NCI-H2107 treated with DMSO at 0.1 percent for 48 hours (cell line): ENCODE results near the gene CNTFR.

Experiments
- DNase-seq: peaks from one replicate; lab custom pipeline; 2025; ENCODE audit not compliant: unreplicated experiment; lab: John Stamatoyannopoulos, UW

Gene CNTFR

DNA sequence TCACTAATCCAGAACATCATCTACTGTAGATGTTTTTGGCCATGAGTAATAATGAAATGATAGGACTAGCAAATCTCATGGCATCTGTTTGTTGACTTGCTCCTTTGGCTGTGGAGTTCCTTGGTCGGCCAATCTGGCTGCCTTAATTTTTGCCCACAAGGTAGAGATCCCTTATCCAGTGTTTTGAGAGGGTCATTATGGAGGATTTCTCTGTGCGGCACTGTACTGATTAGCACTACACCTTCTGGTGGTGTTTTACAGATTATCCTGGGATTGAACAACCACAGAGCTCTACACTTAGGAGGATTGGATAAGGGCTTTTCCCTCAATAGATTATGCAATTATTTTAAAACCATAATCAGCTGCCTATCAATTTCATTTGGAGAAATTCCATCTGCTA, 63.5 kb downstream of the CNTFR start:
- no peak for DNase-seq

DNA sequence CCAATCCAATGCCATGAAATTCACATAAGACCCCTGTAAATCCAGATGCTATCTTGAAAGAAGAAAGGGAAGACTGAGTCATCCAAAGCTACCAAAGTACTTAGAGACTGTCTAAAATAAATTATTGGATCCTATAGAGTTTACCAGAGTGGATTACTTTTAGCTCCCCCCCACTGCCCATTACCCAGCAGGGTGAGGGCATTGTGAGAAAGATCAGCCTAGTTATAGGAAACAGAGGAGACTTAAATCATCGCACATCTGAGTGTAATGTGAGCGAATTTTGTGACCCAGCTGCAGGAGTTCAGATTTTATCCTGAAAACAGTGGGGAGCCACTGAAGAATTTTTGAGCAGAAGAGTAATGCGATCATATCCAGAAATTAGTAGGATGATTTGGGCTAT, 65.2 kb downstream of the CNTFR start:
- no peak for DNase-seq

DNA sequence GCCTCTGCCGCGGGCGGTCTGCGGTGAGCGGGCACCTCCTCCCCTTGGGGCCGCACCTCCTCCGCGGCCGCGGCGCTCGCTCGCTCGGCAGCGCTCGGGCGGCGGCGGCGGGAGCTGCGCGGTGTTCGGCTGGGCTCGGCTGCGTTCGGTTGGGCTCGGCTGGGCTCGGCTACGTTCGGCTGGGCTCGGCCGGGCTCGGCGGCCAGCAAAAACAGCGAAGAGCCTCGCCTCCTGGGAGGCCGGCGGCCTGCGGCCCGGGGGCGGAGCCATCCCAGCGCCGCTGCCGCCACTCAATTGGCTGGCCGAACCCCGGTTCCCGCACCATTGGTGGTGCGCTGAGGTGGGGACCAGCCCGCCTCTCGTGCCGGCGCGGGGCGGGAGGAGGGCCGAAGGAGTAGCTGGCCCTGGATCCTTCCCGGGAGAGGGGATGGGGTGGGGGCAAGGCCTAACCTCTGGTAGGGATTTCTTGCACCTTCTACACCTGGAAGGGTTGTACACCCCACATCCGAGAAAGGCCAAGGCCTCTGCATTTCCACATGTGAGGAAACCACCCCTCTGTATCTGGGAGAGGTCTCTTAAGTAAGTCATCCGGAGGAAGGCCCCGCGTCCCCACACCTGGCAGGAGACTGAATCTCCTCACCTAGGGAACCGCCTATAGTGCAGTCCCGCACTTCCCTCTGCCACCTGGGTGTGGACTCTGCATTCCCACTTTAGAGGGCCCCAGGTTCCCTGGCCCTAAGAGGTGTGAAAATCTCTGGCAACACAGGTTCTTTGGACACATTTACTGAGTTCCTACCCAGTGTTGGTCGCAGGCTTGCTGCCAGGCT, 66.3 kb downstream of the CNTFR start, which contains the start of gene ENHO:
Gene ENHO (minus strand): TSS at position 20 of the 827 bp plus-strand sequence. CDS start 1,295 bp downstream, outside the sequence.
- DNase-seq = peak; percentile 55

DNA sequence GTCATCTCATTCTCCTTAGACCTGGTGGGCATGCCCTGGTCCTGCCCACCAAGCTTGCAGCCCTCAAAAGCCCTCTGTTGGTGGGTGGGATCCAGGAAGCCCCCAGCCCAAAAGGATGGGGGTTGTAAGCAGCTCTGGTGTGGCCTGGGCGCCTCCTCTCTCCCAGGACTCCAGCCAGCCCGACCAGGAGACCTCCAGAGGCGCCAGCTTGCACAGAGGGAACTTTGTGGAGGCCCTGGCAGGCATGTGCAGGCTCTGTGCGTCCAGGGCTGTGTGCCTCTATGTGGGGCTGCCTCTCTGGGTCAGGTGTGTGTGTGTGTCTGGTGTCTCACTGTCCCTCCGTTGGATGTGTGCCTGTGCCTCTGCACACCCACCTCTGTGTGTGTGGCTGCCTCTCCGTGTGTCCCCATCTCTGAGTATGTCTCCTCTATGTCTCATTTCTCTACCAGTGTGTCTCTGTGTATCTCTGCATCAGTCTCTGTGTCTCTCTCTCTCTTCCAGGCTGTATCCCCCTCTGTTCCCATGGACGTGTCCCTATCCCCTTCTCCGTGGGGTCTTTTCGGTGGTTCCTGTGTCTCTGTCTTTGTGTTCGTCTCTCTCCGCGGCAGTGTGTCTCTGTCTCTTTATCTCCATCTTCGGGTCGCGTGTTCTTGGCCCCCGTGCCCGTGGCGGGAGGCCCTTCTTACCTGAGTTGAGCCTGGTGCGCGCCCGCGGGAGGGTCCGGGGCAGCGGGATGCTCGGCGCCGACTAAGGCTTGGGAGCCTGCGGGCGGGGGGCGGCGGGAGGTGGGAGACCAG, 67.2 kb downstream of the CNTFR start:
- DNase-seq = no peak

DNA sequence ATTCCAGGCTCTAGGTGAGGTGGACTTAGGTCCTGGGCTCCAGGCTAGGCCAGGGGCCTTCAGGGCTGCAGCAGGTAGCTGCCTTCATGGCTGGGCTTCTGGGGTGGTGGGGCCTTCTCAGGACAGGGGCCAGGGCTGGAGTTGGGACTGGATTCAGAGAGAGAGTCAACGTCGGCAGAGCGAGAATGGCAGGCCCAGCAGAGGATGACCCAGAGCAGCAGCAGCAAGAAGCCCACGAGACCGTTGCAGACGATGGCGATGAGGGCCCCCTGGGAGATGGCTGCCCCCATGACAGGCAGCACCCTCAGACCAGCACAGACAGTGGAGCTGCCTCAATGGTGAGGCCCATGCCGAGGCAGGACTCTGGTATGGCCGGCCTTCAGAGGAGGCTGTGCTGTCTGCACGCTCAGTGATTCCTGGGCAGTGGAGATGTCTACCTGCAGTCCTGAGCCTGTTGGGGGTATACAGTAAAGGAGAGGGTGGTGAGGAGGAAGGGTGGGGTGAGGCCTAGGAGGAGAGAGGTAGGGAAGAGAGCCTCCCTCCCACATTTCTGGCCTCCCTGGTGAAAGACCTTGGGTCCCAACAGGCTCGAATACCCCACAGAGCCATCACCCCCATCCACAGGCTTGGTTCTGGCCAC, 68.0 kb downstream of the CNTFR start:
- no peak for DNase-seq

DNA sequence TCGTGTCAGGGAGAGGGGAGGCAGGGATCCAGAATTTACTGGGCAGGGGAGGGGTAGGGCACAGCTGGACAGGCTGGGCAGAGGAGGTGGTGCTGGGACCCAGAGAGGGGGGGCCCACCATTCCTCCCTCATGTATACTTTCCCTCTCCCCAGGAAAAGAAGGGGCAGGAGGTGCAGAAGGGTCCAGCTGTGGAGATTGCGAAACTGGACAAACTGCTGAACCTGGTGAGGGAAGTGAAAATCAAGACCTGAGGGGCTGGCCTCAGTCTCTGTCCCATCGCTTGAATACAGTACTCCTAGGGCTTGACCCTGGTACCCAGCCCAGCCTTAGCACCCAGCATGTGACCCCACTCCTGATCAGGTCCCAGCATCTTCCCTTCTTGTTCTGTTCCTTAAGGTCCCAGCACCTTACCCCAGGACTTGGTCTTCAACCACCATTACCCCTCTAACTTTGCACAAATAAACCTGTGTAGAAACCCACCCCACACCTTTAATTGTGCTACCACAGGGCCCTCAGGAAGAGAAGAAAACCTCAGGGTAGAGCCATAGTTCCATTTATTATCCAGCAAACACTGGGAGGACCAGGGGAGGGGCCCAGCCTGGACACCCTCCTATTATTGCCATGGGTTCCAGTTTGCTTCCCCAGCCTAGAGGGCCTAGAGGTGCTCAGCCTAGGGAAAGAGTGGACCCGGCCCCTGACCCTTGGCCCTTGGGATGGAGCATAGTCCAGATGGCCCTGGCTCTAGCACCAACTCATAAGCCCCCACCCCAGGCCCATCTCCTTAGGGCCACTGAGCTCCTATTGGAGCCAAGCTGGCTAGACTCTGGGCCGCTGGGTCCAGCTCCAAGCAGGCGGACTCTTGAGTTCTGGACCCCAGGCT, 68.8 kb downstream of the CNTFR start:
- no peak for DNase-seq

DNA sequence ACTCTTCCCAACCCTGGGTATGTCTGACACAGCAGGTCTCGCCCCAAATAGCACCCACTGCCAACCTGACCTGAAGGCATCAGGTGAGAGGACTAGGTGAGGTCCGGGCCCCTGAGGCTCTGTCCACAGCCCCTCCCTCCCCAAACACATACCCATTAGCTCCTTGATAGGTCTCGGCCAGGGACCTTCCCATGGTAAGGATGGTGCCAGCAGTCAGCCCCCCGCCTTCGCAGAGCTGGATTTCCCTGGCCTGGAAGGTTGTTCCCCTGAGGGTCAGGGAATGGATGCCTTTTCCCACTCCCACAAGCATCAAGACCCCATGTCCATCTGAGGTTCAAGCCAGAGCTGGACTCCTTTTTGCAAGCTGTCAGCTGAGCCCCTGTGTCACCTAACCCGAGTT, 69.4 kb downstream of the CNTFR start:
- no peak for DNase-seq

DNA sequence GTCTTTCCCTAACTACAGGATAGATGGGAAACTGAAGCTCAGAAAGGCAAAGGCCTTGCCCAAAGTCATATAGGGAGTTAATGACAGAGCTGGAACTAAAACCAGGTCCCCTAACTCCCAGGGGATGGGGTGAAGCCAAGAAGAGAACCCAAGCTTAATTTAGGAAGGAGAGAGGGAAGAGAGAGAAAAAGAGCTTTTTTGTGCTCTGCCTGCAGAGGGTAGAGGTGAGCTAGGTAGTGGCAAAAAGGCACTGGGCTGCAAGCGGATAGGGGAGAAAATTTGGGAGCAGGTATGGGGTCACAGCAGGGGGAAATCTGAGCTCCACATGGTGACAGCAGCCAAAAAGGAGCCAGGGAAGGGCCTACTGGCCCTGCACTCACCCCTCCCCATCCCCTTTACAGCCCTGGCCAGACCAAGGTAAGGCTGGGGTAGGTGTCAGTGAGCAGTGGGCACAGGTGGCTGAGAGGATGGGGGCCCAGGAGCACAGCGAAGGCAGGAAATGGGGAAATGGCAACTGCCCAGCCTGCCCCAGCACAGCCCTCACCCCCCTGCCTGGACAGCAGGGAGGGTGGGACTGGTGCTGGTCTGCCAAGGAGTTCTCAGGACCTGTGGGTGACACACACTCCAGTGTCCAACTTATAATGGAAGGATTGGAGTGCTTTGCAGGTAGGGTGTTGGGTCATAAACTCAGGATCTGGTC, 70.1 kb downstream of the CNTFR start:
- no peak for DNase-seq

DNA sequence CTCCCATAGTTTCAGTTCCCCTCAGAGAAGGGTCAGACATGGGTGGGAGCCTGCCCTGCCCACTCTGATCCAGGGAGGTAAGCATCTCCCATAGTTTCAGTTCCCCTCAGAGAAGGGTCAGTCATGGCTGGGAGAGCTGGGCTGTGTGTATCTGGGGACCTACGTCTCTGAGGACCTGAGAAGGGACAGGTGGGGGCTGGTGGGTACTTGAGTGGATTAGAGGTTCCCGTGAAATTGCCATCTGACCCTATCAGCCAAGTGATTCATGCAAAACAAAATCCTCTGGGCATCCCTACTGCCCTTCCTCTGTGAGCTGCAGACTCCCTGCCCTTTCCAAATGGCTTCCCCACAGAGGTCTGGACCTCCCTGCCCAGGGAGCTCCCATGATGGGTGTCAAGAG, 70.6 kb downstream of the CNTFR start:
- no peak for DNase-seq

DNA sequence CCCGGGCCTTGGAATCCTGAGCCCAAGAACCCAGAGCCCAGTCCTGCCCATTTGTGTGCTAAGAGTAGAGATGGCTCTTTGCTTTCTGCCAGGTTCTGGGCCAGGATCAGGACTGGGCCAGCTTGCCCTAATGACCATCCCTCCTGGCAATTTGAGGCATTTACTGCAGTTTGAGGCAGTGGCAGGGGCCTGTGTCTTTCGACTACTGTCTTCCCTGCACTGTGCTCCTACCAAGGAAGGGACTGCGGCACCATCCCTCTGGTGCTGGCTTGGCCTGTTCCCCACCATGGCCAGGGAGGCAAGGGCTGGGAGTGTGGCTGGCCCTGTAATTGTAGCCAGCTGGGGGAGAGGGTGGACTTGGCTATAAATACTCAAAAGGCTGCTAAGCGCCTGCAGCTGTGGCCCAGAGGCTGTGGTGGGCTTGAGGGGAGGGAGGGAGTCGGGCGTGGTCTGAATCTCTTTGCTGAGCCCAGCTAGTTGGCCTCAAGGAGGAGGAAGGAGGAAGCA, 71.4 kb downstream of the CNTFR start:
- DNase-seq = no peak

DNA sequence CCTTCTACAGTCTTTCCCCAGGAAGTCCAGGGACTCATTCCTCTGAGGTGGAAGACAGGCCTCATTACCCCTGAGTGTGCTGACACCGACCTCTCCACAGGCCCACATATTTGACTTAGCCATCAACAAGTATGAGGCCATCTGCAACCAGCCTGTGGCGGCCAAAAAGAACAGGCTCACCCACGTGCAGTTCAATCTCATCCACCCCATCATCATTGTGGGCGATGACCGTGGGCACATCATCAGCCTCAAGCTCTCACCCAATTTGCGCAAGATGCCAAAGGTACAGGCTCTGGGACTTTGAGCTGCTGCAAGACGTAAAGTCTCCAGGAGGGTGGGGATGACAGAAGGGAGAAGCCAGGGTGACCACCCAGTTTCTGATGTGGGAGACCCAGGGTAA, 72.3 kb downstream of the CNTFR start:
- no peak for DNase-seq

DNA sequence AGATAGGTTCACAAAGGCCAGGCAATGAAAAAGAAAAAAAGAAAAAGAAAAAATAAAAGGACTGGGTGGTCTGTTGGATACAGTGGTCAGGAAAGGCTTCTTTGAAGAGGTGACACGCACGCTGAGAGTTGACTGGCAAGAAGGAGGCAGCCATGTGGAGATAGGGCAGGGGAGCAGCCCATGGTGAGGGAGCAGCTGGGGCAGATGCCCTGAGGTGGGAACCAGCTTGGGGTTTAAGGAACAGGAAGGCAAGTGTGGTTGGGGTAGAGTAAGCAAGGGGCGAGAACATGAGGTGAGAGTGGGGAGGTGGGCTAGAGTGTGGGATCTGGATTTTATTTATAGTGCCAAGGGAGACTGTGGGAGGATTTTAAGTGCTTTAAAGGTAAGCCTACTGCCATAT, 73.6 kb downstream of the CNTFR start:
- DNase-seq = no peak

DNA sequence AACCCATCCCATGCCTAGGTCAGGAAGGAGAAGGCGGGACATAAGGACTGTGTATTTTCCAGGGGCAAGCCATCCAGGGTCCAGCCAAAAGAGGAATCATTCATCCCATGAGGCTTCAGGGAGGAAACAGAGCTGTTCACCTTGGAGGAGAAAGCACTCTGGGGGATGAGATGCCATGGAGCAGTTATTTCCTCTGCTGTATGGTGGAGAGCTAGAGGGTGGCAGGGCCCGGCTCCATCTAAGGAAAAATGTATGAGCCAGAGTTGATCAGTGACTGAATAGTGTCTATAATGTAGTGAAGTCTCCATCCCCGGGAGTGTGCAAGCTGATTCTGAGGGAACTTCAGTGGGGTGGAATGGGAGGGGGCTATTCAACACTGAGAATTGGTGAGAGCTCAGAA, 74.7 kb downstream of the CNTFR start:
- no peak for DNase-seq

DNA sequence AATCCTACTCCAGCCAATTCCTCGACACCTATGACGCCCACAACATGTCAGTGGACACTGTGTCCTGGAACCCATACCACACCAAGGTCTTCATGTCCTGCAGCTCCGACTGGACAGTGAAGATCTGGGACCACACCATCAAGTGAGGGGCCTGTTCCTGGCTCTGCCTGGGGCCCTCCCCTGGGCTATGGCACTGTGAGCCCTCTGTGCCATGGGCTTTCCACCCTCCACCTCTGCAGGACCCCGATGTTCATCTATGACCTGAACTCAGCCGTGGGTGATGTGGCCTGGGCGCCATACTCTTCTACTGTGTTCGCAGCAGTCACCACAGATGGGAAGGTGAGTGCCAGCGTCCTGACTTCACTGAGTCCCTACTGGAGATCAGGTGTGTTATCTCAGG, 75.1 kb downstream of the CNTFR start:
- DNase-seq = no peak

DNA sequence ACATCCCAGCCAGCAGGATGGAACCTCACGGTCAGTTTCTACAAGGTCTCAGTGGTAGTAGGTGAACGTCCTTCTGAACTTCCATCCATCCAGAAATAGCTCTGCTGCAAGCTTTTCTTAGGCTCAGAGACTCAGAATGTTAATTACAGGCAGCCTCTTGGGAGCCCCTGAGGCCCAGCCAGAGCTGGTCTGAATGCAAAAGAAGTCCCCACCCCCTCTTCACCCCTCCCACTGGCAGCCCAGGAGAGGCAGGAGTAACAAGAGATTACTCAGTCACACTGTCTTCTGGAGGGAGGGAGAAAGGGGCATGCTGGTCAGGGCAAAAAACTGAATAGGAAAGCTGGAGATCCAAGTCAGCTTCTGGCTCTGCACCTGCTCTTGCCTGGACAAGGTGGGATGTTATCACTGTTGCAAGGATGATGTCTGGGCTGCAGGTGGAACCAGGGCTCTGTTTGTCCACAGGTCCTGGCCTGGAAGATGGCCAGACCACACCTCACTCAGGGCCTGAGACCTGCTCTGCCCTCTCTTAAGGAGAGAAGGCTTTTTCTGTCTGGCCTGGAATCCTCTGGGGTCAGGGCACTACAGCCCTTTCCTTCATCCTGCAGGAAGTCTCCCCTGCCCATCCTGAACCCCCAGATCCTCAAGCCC, 75.8 kb downstream of the CNTFR start:
- DNase-seq = peak; percentile 53

DNA sequence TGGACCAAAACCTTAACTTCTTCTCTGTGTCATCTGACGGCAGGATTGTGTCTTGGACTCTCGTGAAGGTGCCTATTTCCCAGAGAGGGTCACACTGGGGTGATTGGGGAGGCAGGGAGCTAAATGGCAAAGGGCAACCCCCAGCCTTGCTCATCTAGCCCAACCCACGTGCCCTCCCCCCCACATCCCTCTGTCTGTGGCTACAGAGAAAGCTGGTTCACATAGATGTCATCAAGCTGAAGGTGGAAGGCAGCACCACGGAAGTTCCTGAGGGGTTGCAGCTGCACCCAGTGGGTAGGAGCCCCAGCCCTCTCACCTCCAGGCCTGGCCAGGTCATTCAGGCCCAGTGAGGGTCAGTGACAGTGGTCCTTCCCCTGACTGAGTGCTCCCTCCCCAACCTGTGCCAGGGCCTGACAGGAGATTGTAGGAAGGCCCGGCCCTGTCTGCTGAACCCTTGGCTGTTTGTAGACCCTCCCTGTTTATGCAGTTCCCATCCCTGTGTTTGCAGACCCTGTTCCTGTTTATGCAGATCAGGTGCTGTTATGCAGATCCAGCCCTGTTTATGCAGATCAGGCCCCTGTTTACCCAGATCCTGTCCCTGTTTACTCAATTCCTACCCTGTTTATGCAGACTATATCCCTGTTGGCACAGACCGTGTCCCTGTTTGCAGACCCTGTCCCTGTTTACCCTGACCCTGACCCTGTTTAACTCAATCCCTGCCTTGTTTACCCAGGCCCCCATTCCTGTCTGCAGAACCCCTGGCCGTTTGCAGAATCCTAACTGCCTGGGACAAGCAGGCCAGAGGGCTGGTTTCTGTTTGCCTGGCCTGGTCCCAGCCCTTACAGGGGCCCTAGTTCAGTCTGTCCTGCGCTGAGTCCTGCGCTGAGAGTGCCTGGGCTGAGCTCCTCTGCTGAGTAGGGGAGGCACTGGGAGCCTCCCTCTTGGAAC, 77.1 kb downstream of the CNTFR start:
- no peak for DNase-seq

DNA sequence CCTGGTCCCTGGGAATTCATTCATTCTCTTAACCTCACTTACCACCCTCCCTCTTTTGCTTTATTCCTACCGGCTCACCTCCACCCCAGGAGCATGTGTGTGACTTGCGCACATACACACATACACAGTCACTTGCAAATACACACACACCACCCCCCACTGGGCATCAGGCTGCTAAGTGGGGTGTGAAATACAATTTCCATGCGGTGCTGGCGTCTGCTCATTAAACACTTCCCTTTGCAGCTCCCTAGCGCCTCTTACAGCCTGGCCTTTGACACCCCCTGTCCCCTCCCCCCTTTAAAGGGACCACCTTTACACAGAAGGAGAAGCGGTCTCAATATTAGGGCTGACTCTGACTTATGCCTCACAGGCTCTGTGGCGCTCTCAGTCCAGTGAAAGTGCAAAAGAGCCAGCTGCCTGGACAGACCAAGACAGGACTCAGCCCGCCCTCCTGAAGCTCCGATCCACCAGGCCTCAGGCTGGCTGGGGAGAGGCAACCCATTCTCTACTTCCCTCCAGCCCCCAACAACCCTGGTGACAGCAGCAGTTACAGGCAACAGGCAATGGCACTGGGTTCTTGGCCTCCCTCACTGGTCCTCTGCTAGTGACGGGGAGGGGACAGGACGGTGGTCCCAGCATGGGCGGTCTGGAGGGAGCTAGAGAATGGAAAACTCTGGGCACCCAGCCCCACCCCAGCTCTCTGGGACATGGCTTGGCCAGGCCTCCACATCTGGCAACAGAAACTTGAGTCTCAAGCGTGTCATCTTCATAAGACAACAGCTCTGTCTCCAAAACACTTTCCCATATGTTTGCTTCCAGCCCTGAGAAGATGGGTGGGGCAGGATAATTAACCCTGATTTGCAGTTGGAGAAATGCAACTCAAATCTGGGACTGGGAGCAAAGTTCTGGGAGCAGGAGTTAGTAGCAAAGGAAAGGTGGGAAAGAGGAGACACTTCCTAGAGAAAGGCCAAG, 78.7 kb downstream of the CNTFR start:
- peak; percentile 8 for DNase-seq
